ENCODE results near the gene ZNF892. TPM values are rescaled to one million over a fixed set of nuclear protein-coding genes. Genes with fewer than 3 reads are reported as not detected.

ZNF892 gene
- total and polyA plus RNA-seq, 4 donors = 0.17 to 2.2 (median 1.3) TPM; not detected in 1

GRCh38 chr2:95158441-95158840 lies 48.9 kb upstream of the ZNF892 start:
- WGBS = 78% methylated on average over 10 of the region's 10 CpGs
- H3K4me1 ChIP-seq (ENCODE audit: control insufficient read depth in 4 of 4, insufficient read depth in 4 of 4, low read length in 3 of 4) = peaks cover 0 to 13% (median 6%) of the 10 kb centered on the region in 4 donors
- peak overlapping the region in 2 of 3 donors; percentile 71 to 82 for H3K4me3 ChIP-seq (ENCODE audit: low read depth in 1 of 3, low read length in 3 of 3)
- no peak for TF ChIP-seq TAF1 (conservative IDR thresholded peaks at IDR 0.05)
- TF ChIP-seq SP1 (IDR thresholded peaks at IDR 0.05) = no peak
- TF ChIP-seq HNF4A (conservative IDR thresholded peaks at IDR 0.05) = no peak
- no peak for TF ChIP-seq REST (IDR thresholded peaks at IDR 0.05)
- TF ChIP-seq NR2F2 (IDR thresholded peaks at IDR 0.05) = no peak
- no peak for TF ChIP-seq FOXA2 (IDR thresholded peaks at IDR 0.05)
- TF ChIP-seq HNF4G (IDR thresholded peaks at IDR 0.05) = no peak
- no peak for TF ChIP-seq EGR1 (IDR thresholded peaks at IDR 0.05; ENCODE audit: low read depth in 2 of 2)
- TF ChIP-seq JUND (IDR thresholded peaks at IDR 0.05) = no peak
- TF ChIP-seq YY1 (IDR thresholded peaks at IDR 0.05) = no peak
- TF ChIP-seq MAX (IDR thresholded peaks at IDR 0.05) = no peak
- no peak for TF ChIP-seq FOXA1 (IDR thresholded peaks at IDR 0.05)
- no peak for TF ChIP-seq RXRA (IDR thresholded peaks at IDR 0.05)
- no peak for TF ChIP-seq GABPA (IDR thresholded peaks at IDR 0.05 in 1 of 2, conservative IDR thresholded peaks at IDR 0.05 in 1 of 2)
- no peak for TF ChIP-seq RAD21 (IDR thresholded peaks at IDR 0.05)
- TF ChIP-seq CTCF (IDR thresholded peaks at IDR 0.05; ENCODE audit: low read depth, low read length, missing input control) = no peak
- TF ChIP-seq ZBTB33 (IDR thresholded peaks at IDR 0.05) = no peak
- TF ChIP-seq ATF3 (IDR thresholded peaks at IDR 0.05) = no peak
- H3K27ac ChIP-seq (ENCODE audit: low read depth in 1 of 2, low read length in 2 of 2) = no peak overlapping the region
- peaks cover 0 to 22% (median 16%) of the 10 kb centered on the region in 4 donors for H3K36me3 ChIP-seq (ENCODE audit: control insufficient read depth in 4 of 4, insufficient read depth in 3 of 4, low read depth in 1 of 4, low read length in 3 of 4)
- H3K9me3 ChIP-seq (ENCODE audit: control insufficient read depth in 4 of 4, low read length in 3 of 4) = peaks cover 13 to 24% (median 19%) of the 10 kb centered on the region in 4 donors
- no peaks in the 10 kb centered on the region for H3K27me3 ChIP-seq (ENCODE audit: control insufficient read depth in 4 of 4, insufficient read depth in 4 of 4, low read length in 3 of 4)
- no peak overlapping the region for H3K9ac ChIP-seq (ENCODE audit: low read depth in 1 of 2, low read length in 2 of 2)
- DNase-seq (ENCODE audit: low spot score) = no peak

Measured in liver (tissue), 9 donors.